GM23248 (cell line): ENCODE data around the gene SLC15A3.

ENCODE experiments used
- EZH2 ChIP-seq: fragments of 200-600 bp; sonication (generic); IDR thresholded peaks from 2 replicates; pipeline ENCODE4 v1.6.1; 2018; ENCODE audit warnings: antibody characterized with exemption, mild to moderate bottlenecking; ENCODE audit not compliant: insufficient read depth, poor library complexity, severe bottlenecking
- EZH2phosphoT487 ChIP-seq: fragments of 200-600 bp; sonication (generic); IDR thresholded peaks from 2 replicates; pipeline ENCODE4 v1.6.1; 2018; ENCODE audit warnings: antibody characterized with exemption, moderate library complexity, mild to moderate bottlenecking, low read depth; ENCODE audit not compliant: insufficient read depth

DNA sequence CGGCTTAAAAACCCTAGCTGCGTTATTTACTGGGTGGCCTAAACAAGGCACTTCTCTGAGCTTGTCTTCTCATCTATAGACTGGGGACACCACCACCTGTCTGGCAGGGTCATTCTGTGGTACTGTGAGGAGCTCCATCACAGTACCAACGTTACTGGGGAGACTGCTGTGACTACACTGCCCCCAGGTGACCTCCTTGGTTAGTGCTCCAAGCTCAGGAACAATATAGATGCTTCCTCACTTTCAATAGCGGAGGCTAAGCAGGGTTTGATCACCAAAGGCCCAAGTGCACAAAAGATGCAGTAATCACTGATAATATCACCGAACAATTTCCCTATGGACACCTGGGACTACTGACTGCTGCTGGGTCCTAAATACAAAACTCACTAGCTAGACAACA, 64.4 kb downstream of the SLC15A3 start:
- no peak for TF ChIP-seq EZH2
- TF ChIP-seq EZH2phosphoT487 = no peak
